ENCODE results near the gene DHRS12. TPM values are rescaled to one million over a fixed set of nuclear protein-coding genes. Genes with fewer than 3 reads are reported as not detected.

DHRS12 gene
- total and polyA plus RNA-seq, 3 experiments from 2014 or later, result 7.1 to 35.6 (median 7.2) TPM

- CTCF ChIA-PET, result interaction anchor here (0.9 to 4.0 kb wide), 8 partner anchors 8 to 347 kb away, joined by 3 to 17 read pairs (median 4); partner anchors contain the start of gene INTS6
- H3K4me3 ChIP-seq (ENCODE audit: low read length), result no peak overlapping the region
- no peak overlapping the region for H3K27ac ChIP-seq (ENCODE audit: low read depth, low read length)
- peaks cover 20% of the 10 kb centered on the region for H3K4me1 ChIP-seq (ENCODE audit: insufficient read depth, low read length)
- no peak overlapping the region for H3K4me3 Mint-ChIP-seq
- no peaks in the 10 kb centered on the region for H3K36me3 ChIP-seq (ENCODE audit: insufficient read depth, low read length)
- H3K9me3 Mint-ChIP-seq, result peaks cover 0 to 4% (median 0%) of the 10 kb centered on the region in 5 donors
- peak overlapping the region in 6 of 8 donors; percentile 55 to 100 (median 76) for H3K27ac Mint-ChIP-seq
- no peak for DNase-seq
- H3K27me3 Mint-ChIP-seq, result peaks cover 0 to 4% of the 10 kb centered on the region in 2 donors
- no peaks in the 10 kb centered on the region for H3K27me3 ChIP-seq (ENCODE audit: insufficient read depth, low read length, poor library complexity, severe bottlenecking)
- POLR2A ChIA-PET, result interaction anchor here (0.6 kb wide), 1 partner anchor 19 kb away, joined by 3 read pairs; no protein-coding TSS in a partner anchor
- no peaks in the 10 kb centered on the region for H3K9me3 ChIP-seq (ENCODE audit: low read length)
- H3K4me1 Mint-ChIP-seq, result peaks cover 25 to 41% (median 27%) of the 10 kb centered on the region in 3 donors
- peaks cover 0 to 39% (median 10%) of the 10 kb centered on the region in 3 donors for H3K36me3 Mint-ChIP-seq
Measured at GRCh38 chr13:51799261-51799660, 4.7 kb downstream of the DHRS12 start.

- POLR2A ChIA-PET, result interaction anchor here (1.3 kb wide), 2 partner anchors 344 to 345 kb away, joined by 4 to 9 read pairs; partner anchors contain the start of gene INTS6
- no peaks in the 10 kb centered on the region for H3K27me3 Mint-ChIP-seq
- H3K36me3 ChIP-seq (ENCODE audit: insufficient read depth, low read length), result no peaks in the 10 kb centered on the region
- H3K4me3 Mint-ChIP-seq, result peak overlapping the region in 1 of 7 donors; percentile 58
- H3K9me3 Mint-ChIP-seq, result peaks cover 0 to 2% (median 0%) of the 10 kb centered on the region in 5 donors
- no peak overlapping the region for H3K27ac ChIP-seq (ENCODE audit: low read depth, low read length)
- no peak overlapping the region for H3K4me3 ChIP-seq (ENCODE audit: low read length)
- H3K36me3 Mint-ChIP-seq, result peaks cover 3 to 48% (median 13%) of the 10 kb centered on the region in 3 donors
- peak overlapping the region in 7 of 8 donors; percentile 34 to 99 (median 86) for H3K27ac Mint-ChIP-seq
- no peaks in the 10 kb centered on the region for H3K9me3 ChIP-seq (ENCODE audit: low read length)
- no peaks in the 10 kb centered on the region for H3K27me3 ChIP-seq (ENCODE audit: insufficient read depth, low read length, poor library complexity, severe bottlenecking)
- peak; percentile 29 to 71 (median 49) for DNase-seq
- peaks cover 17 to 40% (median 20%) of the 10 kb centered on the region in 3 donors for H3K4me1 Mint-ChIP-seq
- CTCF ChIA-PET, result interaction anchor here (0.6 to 4.0 kb wide), 26 partner anchors 9 to 672 kb away, joined by 3 to 19 read pairs (median 4); partner anchors contain the start of genes INTS6 and NEK3
- H3K4me1 ChIP-seq (ENCODE audit: insufficient read depth, low read length), result peaks cover 16% of the 10 kb centered on the region
Measured at GRCh38 chr13:51797664-51798488, 6.1 kb downstream of the DHRS12 start.

GRCh38 chr13:51796546-51796945 lies 7.4 kb downstream of the DHRS12 start:
- Histone ChIP-seq H3K27ac (ENCODE audit: low read depth, low read length) (no peak overlapping the region), H3K36me3 (ENCODE audit: insufficient read depth, low read length) (peaks cover 4% of the 10 kb centered on the region), H3K4me3 (ENCODE audit: low read length) (no peak overlapping the region), H3K9me3 (ENCODE audit: low read length) (no peaks in the 10 kb centered on the region), H3K27me3 (ENCODE audit: insufficient read depth, low read length, poor library complexity, severe bottlenecking) (no peaks in the 10 kb centered on the region), H3K4me1 (ENCODE audit: insufficient read depth, low read length) (peaks cover 3% of the 10 kb centered on the region)
- POLR2A ChIA-PET, result interaction anchor here (0.6 to 1.3 kb wide), 2 partner anchors 28 to 342 kb away, joined by 3 to 4 read pairs; no protein-coding TSS in a partner anchor
- H3K9me3 Mint-ChIP-seq, result no peaks in the 10 kb centered on the region
- CTCF ChIA-PET, result interaction anchor here (0.7 to 3.3 kb wide), 10 partner anchors 18 to 671 kb away, joined by 3 to 19 read pairs (median 8); no protein-coding TSS in a partner anchor
- peaks cover 5 to 27% (median 7%) of the 10 kb centered on the region in 3 donors for H3K4me1 Mint-ChIP-seq
- H3K27me3 Mint-ChIP-seq, result no peaks in the 10 kb centered on the region
- peaks cover 5 to 58% (median 18%) of the 10 kb centered on the region in 3 donors for H3K36me3 Mint-ChIP-seq
- no peak for DNase-seq
- no peak overlapping the region for H3K4me3 Mint-ChIP-seq
- peak overlapping the region in 4 of 8 donors; percentile 12 to 55 (median 32) for H3K27ac Mint-ChIP-seq

- no peaks in the 10 kb centered on the region for H3K9me3 ChIP-seq (ENCODE audit: low read length)
- ChIA-PET CTCF (no interaction called here), POLR2A (interaction anchor here (0.7 kb wide), 1 partner anchor 398 kb away, joined by 3 read pairs; no protein-coding TSS in a partner anchor)
- H3K4me3 Mint-ChIP-seq, result no peak overlapping the region
- no peaks in the 10 kb centered on the region for H3K27me3 ChIP-seq (ENCODE audit: insufficient read depth, low read length, poor library complexity, severe bottlenecking)
- no peaks in the 10 kb centered on the region for H3K4me1 ChIP-seq (ENCODE audit: insufficient read depth, low read length)
- H3K4me3 ChIP-seq (ENCODE audit: low read length), result no peak overlapping the region
- H3K36me3 Mint-ChIP-seq, result peaks cover 5 to 63% (median 18%) of the 10 kb centered on the region in 3 donors
- H3K27ac ChIP-seq (ENCODE audit: low read depth, low read length), result no peak overlapping the region
- H3K27ac Mint-ChIP-seq, result peak overlapping the region in 2 of 8 donors; percentile 45 to 59
- H3K4me1 Mint-ChIP-seq, result peaks cover 5 to 19% (median 5%) of the 10 kb centered on the region in 3 donors
- no peaks in the 10 kb centered on the region for H3K27me3 Mint-ChIP-seq
- H3K9me3 Mint-ChIP-seq, result no peaks in the 10 kb centered on the region
- DNase-seq, result no peak
- H3K36me3 ChIP-seq (ENCODE audit: insufficient read depth, low read length), result peaks cover 4% of the 10 kb centered on the region
Measured at GRCh38 chr13:51795419-51795818, 8.5 kb downstream of the DHRS12 start.

- Mint-ChIP-seq H3K9me3 (no peaks in the 10 kb centered on the region), H3K4me3 (no peak overlapping the region), H3K36me3 (peaks cover 6 to 66% (median 19%) of the 10 kb centered on the region in 3 donors), H3K4me1 (peaks cover 5 to 16% (median 5%) of the 10 kb centered on the region in 3 donors), H3K27me3 (no peaks in the 10 kb centered on the region), H3K27ac (no peak overlapping the region)
- H3K4me1 ChIP-seq (ENCODE audit: insufficient read depth, low read length), result no peaks in the 10 kb centered on the region
- POLR2A ChIA-PET, result interaction anchor here (0.7 kb wide), 1 partner anchor 397 kb away, joined by 3 read pairs; no protein-coding TSS in a partner anchor
- H3K27ac ChIP-seq (ENCODE audit: low read depth, low read length), result no peak overlapping the region
- no peaks in the 10 kb centered on the region for H3K27me3 ChIP-seq (ENCODE audit: insufficient read depth, low read length, poor library complexity, severe bottlenecking)
- no peak overlapping the region for H3K4me3 ChIP-seq (ENCODE audit: low read length)
- H3K36me3 ChIP-seq (ENCODE audit: insufficient read depth, low read length), result peaks cover 4% of the 10 kb centered on the region
- DNase-seq, result no peak
- CTCF ChIA-PET, result no interaction called here
- no peaks in the 10 kb centered on the region for H3K9me3 ChIP-seq (ENCODE audit: low read length)
Measured at GRCh38 chr13:51794964-51795363, 9.0 kb downstream of the DHRS12 start.

- no peaks in the 10 kb centered on the region for H3K9me3 ChIP-seq (ENCODE audit: low read length)
- no peak overlapping the region for H3K27ac ChIP-seq (ENCODE audit: low read depth, low read length)
- H3K36me3 ChIP-seq (ENCODE audit: insufficient read depth, low read length), result peaks cover 4% of the 10 kb centered on the region
- Mint-ChIP-seq H3K27me3 (no peaks in the 10 kb centered on the region), H3K27ac (peak overlapping the region in 1 of 8 donors; percentile 36), H3K4me3 (no peak overlapping the region), H3K4me1 (peaks cover 5 to 12% (median 5%) of the 10 kb centered on the region in 3 donors), H3K9me3 (no peaks in the 10 kb centered on the region), H3K36me3 (peaks cover 17 to 74% (median 23%) of the 10 kb centered on the region in 3 donors)
- H3K4me3 ChIP-seq (ENCODE audit: low read length), result no peak overlapping the region
- POLR2A ChIA-PET, result no interaction called here
- H3K4me1 ChIP-seq (ENCODE audit: insufficient read depth, low read length), result no peaks in the 10 kb centered on the region
- no peak for DNase-seq
- CTCF ChIA-PET, result no interaction called here
- H3K27me3 ChIP-seq (ENCODE audit: insufficient read depth, low read length, poor library complexity, severe bottlenecking), result no peaks in the 10 kb centered on the region
Measured at GRCh38 chr13:51793570-51794271, 10.2 kb downstream of the DHRS12 start.

- H3K9me3 ChIP-seq (ENCODE audit: low read length), result no peaks in the 10 kb centered on the region
- ChIA-PET POLR2A (no interaction called here), CTCF (interaction anchor here (1.0 kb wide), 1 partner anchor 13 kb away, joined by 3 read pairs; no protein-coding TSS in a partner anchor)
- H3K4me3 Mint-ChIP-seq, result no peak overlapping the region
- no peaks in the 10 kb centered on the region for H3K4me1 ChIP-seq (ENCODE audit: insufficient read depth, low read length)
- no peak overlapping the region for H3K27ac ChIP-seq (ENCODE audit: low read depth, low read length)
- peak overlapping the region in 1 of 8 donors; percentile 42 for H3K27ac Mint-ChIP-seq
- H3K36me3 ChIP-seq (ENCODE audit: insufficient read depth, low read length), result peaks cover 1% of the 10 kb centered on the region
- no peaks in the 10 kb centered on the region for H3K9me3 Mint-ChIP-seq
- no peaks in the 10 kb centered on the region for H3K27me3 ChIP-seq (ENCODE audit: insufficient read depth, low read length, poor library complexity, severe bottlenecking)
- H3K27me3 Mint-ChIP-seq, result no peaks in the 10 kb centered on the region
- DNase-seq, result no peak
- H3K4me1 Mint-ChIP-seq, result peaks cover 0 to 1% (median 0%) of the 10 kb centered on the region in 3 donors
- H3K4me3 ChIP-seq (ENCODE audit: low read length), result no peak overlapping the region
- peaks cover 13 to 56% (median 23%) of the 10 kb centered on the region in 3 donors for H3K36me3 Mint-ChIP-seq
Measured at GRCh38 chr13:51786425-51787265, 17.3 kb downstream of the DHRS12 start.
